Activated naive CD8-positive, alpha-beta T cell (primary cell): ENCODE measurements around the gene ZNF302.

ENCODE experiments used
- H3K27ac Mint-ChIP-seq: one replicate; pipeline ENCODE4 v1.8.0; 2021; ENCODE audit warnings: mixed read lengths
- H3K27me3 Mint-ChIP-seq: one replicate; pipeline ENCODE4 v1.8.0; 2021; ENCODE audit warnings: mixed read lengths
- H3K36me3 Mint-ChIP-seq: one replicate; pipeline ENCODE4 v1.8.0; 2021; ENCODE audit warnings: mixed read lengths
- H3K4me1 Mint-ChIP-seq: one replicate; pipeline ENCODE4 v1.8.0; 2021; ENCODE audit warnings: low read depth, mixed read lengths
- H3K4me3 Mint-ChIP-seq: one replicate; pipeline ENCODE4 v1.8.0; 2021; ENCODE audit warnings: mild to moderate bottlenecking, mixed read lengths
- H3K9me3 Mint-ChIP-seq: one replicate; pipeline ENCODE4 v1.8.0; 2021; ENCODE audit warnings: low read depth, mixed read lengths

The ZNF302 gene

GRCh38 chr19:34733266-34733745 is 55.8 kb downstream of the ZNF302 start:
- H3K27me3 Mint-ChIP-seq, result peaks cover 2% of the 10 kb centered on the region
- H3K9me3 Mint-ChIP-seq, result peaks cover 5% of the 10 kb centered on the region
- peaks cover 25% of the 10 kb centered on the region for H3K4me1 Mint-ChIP-seq

GRCh38 chr19:34733746-34734536 is 56.5 kb downstream of the ZNF302 start, which contains the start of gene ZNF181:
Gene ZNF181, plus strand, starts transcription at chr19:34734243. Its CDS starts 795 bp downstream, at chr19:34735038.
- H3K27me3 Mint-ChIP-seq, result peaks cover 2% of the 10 kb centered on the region
- peaks cover 22% of the 10 kb centered on the region for H3K36me3 Mint-ChIP-seq
- peaks cover 5% of the 10 kb centered on the region for H3K9me3 Mint-ChIP-seq
- peak within 1 kb of the TSS; percentile 99 for H3K27ac Mint-ChIP-seq
- H3K4me1 Mint-ChIP-seq, result peaks cover 25% of the 10 kb centered on the region
- H3K4me3 Mint-ChIP-seq, result peak within 1 kb of the TSS; percentile 97

More at GRCh38 chr19:34733266-34733745, 55.8 kb downstream of the ZNF302 start:
- Mint-ChIP-seq H3K27ac (peak overlapping the region; percentile 99), H3K36me3 (peaks cover 18% of the 10 kb centered on the region), H3K4me3 (peak overlapping the region; percentile 97)

GRCh38 chr19:34734537-34735103 is 57.1 kb downstream of the ZNF302 start:
- H3K4me3 Mint-ChIP-seq, result peak overlapping the region; percentile 97
- H3K9me3 Mint-ChIP-seq, result peaks cover 9% of the 10 kb centered on the region
- H3K27ac Mint-ChIP-seq, result peak overlapping the region; percentile 99
- peaks cover 25% of the 10 kb centered on the region for H3K4me1 Mint-ChIP-seq
- H3K27me3 Mint-ChIP-seq, result peaks cover 2% of the 10 kb centered on the region
- H3K36me3 Mint-ChIP-seq, result peaks cover 26% of the 10 kb centered on the region
